ENCODE results near the gene SENP5. TPM values are rescaled to one million over a fixed set of nuclear protein-coding genes. Genes with fewer than 3 reads are reported as not detected.
"Not testable (repeated sequence)": the region's sequence is repeated elsewhere in the genome, so short reads cannot be mapped to it uniquely, and the experiment has no call there.

Gene SENP5
- total RNA-seq: 10 to 100 TPM; 25.2 to 32.5 (median 28.7) TPM

GRCh38 chr3:196867507-196868296 is at the start of gene SENP5:
Gene SENP5 (plus strand): TSS chr3:196867920. CDS start chr3:196885182, 17,262 bp downstream.
- 1% methylated on average over 10 to 61 of the region's 93 CpGs for WGBS, 2 donors
- intact Hi-C loops (cut with DNase I; ENCODE audit: low total_unique reads): no loop called here

GRCh38 chr3:196821806-196822355 is 45.8 kb upstream of the SENP5 start:
- no peak for DNase-seq (ENCODE audit: low spot score in 2 of 2)
- whole genome bisulfite sequencing, 2 donors: 91 to 92% methylated on average over 6 of the region's 6 CpGs
- H3K4me3 ChIP-seq (ENCODE audit: low read depth, poor library complexity, severe bottlenecking): no peak overlapping the region
- intact Hi-C loops (cut with DNase I; ENCODE audit: low total_unique reads): no loop called here
- TF ChIP-seq POLR2A (IDR thresholded peaks at IDR 0.05) (no peak), CTCF (IDR thresholded peaks at IDR 0.05) (no peak)

More at GRCh38 chr3:196867507-196868296, at the start of gene SENP5:
- DNase-seq (ENCODE audit: low spot score in 2 of 2): peak; percentile 82 to 97
- peak within 1 kb of the TSS; percentile 96 for H3K4me3 ChIP-seq (ENCODE audit: low read depth, poor library complexity, severe bottlenecking)
- TF ChIP-seq CTCF (IDR thresholded peaks at IDR 0.05) (no peak), POLR2A (IDR thresholded peaks at IDR 0.05) (peak in 1 of 2 donors; percentile 72)

GRCh38 chr3:196829651-196830050 is 38.1 kb upstream of the SENP5 start:
- not testable (repeated sequence) for DNase-seq (ENCODE audit: low spot score in 2 of 2); H3K4me3 ChIP-seq (ENCODE audit: low read depth, poor library complexity, severe bottlenecking)
- intact Hi-C loops (cut with DNase I; ENCODE audit: low total_unique reads): loop anchor here (10.0 kb wide), 1 partner anchor 135 kb away; the partner anchor contains the start of gene PIGZ
- WGBS, 2 donors: 91% methylated on average over 3 of the region's 3 CpGs

GRCh38 chr3:196835086-196835485 is 32.6 kb upstream of the SENP5 start:
- WGBS, 2 donors: 79 to 82% methylated on average over 8 of the region's 8 CpGs
- H3K4me3 ChIP-seq (ENCODE audit: low read depth, poor library complexity, severe bottlenecking): no peak overlapping the region
- TF ChIP-seq POLR2A (IDR thresholded peaks at IDR 0.05) (no peak), CTCF (IDR thresholded peaks at IDR 0.05) (peak in 1 of 3 donors; percentile 2)
- intact Hi-C loops (cut with DNase I; ENCODE audit: low total_unique reads): loop anchor here (10.0 kb wide), 1 partner anchor 130 kb away; the partner anchor contains the start of gene PIGZ
- no peak for DNase-seq (ENCODE audit: low spot score in 2 of 2)

GRCh38 chr3:196836626-196837025 is 31.1 kb upstream of the SENP5 start:
- 79 to 92% methylated on average over 1 of the region's 1 CpG for WGBS, 2 donors
- intact Hi-C loops (cut with DNase I; ENCODE audit: low total_unique reads): loop anchor here (10.0 kb wide), 1 partner anchor 128 kb away; the partner anchor contains the start of gene PIGZ
- not testable (repeated sequence) for H3K4me3 ChIP-seq (ENCODE audit: low read depth, poor library complexity, severe bottlenecking); DNase-seq (ENCODE audit: low spot score in 2 of 2)

- no peak for TF ChIP-seq POLR2A (IDR thresholded peaks at IDR 0.05)
- no peak for TF ChIP-seq CTCF (IDR thresholded peaks at IDR 0.05)
- no peak overlapping the region for H3K4me3 ChIP-seq (ENCODE audit: low read depth, poor library complexity, severe bottlenecking)
- peak in 1 of 2 donors; percentile 29 for DNase-seq (ENCODE audit: low spot score in 2 of 2)
- WGBS, 2 donors: 37 to 46% methylated on average over 3 of the region's 3 CpGs
- intact Hi-C loops (cut with DNase I; ENCODE audit: low total_unique reads): loop anchor here (10.0 kb wide), 1 partner anchor 127 kb away; the partner anchor contains the start of gene PIGZ
These were observed 29.8 kb upstream of the SENP5 start for GRCh38 chr3:196837819-196838420.

- 95% methylated on average over 6 of the region's 6 CpGs for WGBS, 2 donors
- DNase-seq (ENCODE audit: low spot score in 2 of 2); H3K4me3 ChIP-seq (ENCODE audit: low read depth, poor library complexity, severe bottlenecking): not testable (repeated sequence)
- intact Hi-C loops (cut with DNase I; ENCODE audit: low total_unique reads): loop anchor here (10.0 kb wide), 1 partner anchor 125 kb away; the partner anchor contains the start of gene PIGZ
These were observed 28.4 kb upstream of the SENP5 start for GRCh38 chr3:196839351-196839750.
